ENCODE results near the gene CACNA1S. TPM values are rescaled to one million over a fixed set of nuclear protein-coding genes. Genes with fewer than 3 reads are reported as not detected.

CACNA1S gene
- total RNA-seq, 1 experiment from 2014 or later: not detected

DNA sequence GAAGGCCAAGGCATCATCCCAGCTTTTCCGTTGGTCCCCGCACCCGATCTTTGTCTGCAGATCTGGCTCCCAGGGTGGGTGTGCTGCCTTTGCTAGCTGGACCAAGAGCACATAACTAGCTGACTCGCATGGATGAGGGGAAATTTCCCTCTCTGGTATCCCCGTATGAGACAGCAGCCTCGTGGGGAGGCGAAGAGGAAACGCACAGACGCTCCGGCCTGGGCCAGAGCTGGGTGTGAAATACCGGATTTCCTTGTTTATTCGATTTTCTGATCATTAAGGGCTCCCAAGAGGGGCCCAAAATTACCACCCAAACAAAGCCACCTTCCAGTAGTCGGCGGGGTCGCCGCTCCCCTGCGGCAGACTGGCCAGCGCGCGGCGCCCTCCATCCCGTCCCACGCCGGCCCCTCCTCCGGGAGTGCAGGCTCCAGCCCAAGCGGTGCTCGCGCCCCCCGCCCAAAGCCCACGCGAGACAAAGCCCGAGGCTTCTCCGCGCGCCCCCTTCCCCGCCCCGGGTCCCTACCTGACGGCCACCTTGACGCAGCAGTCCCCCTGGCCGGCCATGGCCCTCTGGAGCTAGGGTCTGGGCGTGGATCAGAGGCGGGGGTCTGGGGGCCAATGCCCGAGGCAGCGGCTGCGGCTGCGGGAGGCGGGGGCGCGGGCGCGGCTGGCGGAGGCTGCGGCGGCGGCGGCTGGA lies 89.3 kb downstream of the CACNA1S start:
- ChIA-PET POLR2A (no interaction called here), CTCF (interaction anchor here (0.6 kb wide), 1 partner anchor 18 kb away, joined by 3 read pairs; no protein-coding TSS in a partner anchor)
- Histone ChIP-seq H3K27me3 (ENCODE audit: control insufficient read depth, insufficient read depth, low read length) (peaks cover 7% of the 10 kb centered on the region; the same call in 1 of the 2 replicates), H3K4me3 (ENCODE audit: low read depth in 2 of 2, low read length in 2 of 2) (peak overlapping the region in 1 of 2 experiments; percentile 34; a peak in 2 of 4 replicates), H3K36me3 (ENCODE audit: control insufficient read depth, insufficient read depth, low read length) (no peaks in the 10 kb centered on the region), H3K9me3 (ENCODE audit: control insufficient read depth, insufficient read depth, low read depth, low read length) (no peaks in the 10 kb centered on the region), H3K4me1 (ENCODE audit: control insufficient read depth, insufficient read depth, low read length) (no peaks in the 10 kb centered on the region), H3K27ac (ENCODE audit: low read length) (no peak overlapping the region)
- no TSS peak for BruUV-seq (replicated peaks)
- DNase-seq (ENCODE audit: low read depth, low spot score) (no peak), ATAC-seq (no peak; the same call in 1 of the 2 replicates)
- in situ Hi-C loops (cut with HindIII; ENCODE audit: low pct_unique_long_range_greater_than_20kb, low sequenced_read_pairs) (no loop called here), intact Hi-C loops (cut with micrococcal nuclease; ENCODE audit: unreplicated experiment) (no loop called here)
- no peak for TF ChIP-seq POLR2AphosphoS5 (IDR thresholded peaks at IDR 0.05; ENCODE audit: low read depth, low read length)
- TF ChIP-seq, protein P1, sequence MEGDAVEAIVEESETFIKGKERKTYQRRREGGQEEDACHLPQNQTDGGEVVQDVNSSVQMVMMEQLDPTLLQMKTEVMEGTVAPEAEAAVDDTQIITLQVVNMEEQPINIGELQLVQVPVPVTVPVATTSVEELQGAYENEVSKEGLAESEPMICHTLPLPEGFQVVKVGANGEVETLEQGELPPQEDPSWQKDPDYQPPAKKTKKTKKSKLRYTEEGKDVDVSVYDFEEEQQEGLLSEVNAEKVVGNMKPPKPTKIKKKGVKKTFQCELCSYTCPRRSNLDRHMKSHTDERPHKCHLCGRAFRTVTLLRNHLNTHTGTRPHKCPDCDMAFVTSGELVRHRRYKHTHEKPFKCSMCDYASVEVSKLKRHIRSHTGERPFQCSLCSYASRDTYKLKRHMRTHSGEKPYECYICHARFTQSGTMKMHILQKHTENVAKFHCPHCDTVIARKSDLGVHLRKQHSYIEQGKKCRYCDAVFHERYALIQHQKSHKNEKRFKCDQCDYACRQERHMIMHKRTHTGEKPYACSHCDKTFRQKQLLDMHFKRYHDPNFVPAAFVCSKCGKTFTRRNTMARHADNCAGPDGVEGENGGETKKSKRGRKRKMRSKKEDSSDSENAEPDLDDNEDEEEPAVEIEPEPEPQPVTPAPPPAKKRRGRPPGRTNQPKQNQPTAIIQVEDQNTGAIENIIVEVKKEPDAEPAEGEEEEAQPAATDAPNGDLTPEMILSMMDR (IDR thresholded peaks at IDR 0.05): peak; percentile 21

DNA sequence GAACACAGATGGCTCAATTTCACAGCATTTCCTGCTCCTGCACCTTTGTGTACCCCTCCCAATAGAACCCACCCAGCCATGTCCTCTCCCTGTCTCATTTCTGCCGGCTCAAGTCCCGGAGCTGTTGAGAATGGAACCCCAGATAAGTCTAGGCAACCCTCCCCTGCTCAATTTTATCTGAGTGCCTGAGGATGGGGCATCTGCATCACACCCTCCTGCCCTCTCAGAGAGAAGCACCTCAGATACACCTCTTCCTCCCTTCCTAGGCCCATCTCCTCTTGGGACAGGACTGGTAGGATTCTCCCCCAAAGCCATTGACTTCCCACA lies 89.8 kb downstream of the CACNA1S start:
- DNase-seq (ENCODE audit: low read depth, low spot score) (no peak), ATAC-seq (no peak)
- POLR2A ChIA-PET: no interaction called here
- no peak overlapping the region for H3K4me3 ChIP-seq (ENCODE audit: low read depth in 2 of 2, low read length in 2 of 2)
- in situ Hi-C loops (cut with HindIII; ENCODE audit: low pct_unique_long_range_greater_than_20kb, low sequenced_read_pairs): no loop called here
- intact Hi-C loops (cut with micrococcal nuclease; ENCODE audit: unreplicated experiment): no loop called here
- H3K27me3 ChIP-seq (ENCODE audit: control insufficient read depth, insufficient read depth, low read length): peaks cover 7% of the 10 kb centered on the region; the same call in 1 of the 2 replicates
- H3K4me1 ChIP-seq (ENCODE audit: control insufficient read depth, insufficient read depth, low read length): no peaks in the 10 kb centered on the region
- TF ChIP-seq, protein P2, sequence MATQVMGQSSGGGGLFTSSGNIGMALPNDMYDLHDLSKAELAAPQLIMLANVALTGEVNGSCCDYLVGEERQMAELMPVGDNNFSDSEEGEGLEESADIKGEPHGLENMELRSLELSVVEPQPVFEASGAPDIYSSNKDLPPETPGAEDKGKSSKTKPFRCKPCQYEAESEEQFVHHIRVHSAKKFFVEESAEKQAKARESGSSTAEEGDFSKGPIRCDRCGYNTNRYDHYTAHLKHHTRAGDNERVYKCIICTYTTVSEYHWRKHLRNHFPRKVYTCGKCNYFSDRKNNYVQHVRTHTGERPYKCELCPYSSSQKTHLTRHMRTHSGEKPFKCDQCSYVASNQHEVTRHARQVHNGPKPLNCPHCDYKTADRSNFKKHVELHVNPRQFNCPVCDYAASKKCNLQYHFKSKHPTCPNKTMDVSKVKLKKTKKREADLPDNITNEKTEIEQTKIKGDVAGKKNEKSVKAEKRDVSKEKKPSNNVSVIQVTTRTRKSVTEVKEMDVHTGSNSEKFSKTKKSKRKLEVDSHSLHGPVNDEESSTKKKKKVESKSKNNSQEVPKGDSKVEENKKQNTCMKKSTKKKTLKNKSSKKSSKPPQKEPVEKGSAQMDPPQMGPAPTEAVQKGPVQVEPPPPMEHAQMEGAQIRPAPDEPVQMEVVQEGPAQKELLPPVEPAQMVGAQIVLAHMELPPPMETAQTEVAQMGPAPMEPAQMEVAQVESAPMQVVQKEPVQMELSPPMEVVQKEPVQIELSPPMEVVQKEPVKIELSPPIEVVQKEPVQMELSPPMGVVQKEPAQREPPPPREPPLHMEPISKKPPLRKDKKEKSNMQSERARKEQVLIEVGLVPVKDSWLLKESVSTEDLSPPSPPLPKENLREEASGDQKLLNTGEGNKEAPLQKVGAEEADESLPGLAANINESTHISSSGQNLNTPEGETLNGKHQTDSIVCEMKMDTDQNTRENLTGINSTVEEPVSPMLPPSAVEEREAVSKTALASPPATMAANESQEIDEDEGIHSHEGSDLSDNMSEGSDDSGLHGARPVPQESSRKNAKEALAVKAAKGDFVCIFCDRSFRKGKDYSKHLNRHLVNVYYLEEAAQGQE (IDR thresholded peaks at IDR 0.05; ENCODE audit: insufficient read depth in 1 of 2, low read depth in 2 of 2, low read length in 1 of 2): no peak
- TF ChIP-seq TCF7L2 (IDR thresholded peaks at IDR 0.05; ENCODE audit: low read depth, low read length): no peak
- TF ChIP-seq POLR2AphosphoS5 (IDR thresholded peaks at IDR 0.05; ENCODE audit: low read depth, low read length): no peak
- no peak for TF ChIP-seq SIN3A (IDR thresholded peaks at IDR 0.05; ENCODE audit: borderline replicate concordance, insufficient read depth, low read depth, low read length)
- TF ChIP-seq, protein P1 (IDR thresholded peaks at IDR 0.05): no peak
- no peaks in the 10 kb centered on the region for H3K36me3 ChIP-seq (ENCODE audit: control insufficient read depth, insufficient read depth, low read length)
- no peak overlapping the region for H3K27ac ChIP-seq (ENCODE audit: low read length)
- no TSS peak for BruUV-seq (replicated peaks)
- H3K9me3 ChIP-seq (ENCODE audit: control insufficient read depth, insufficient read depth, low read depth, low read length): no peaks in the 10 kb centered on the region
- CTCF ChIA-PET: no interaction called here

All from Panc1 (cell line).